GM19239 (cell line): ENCODE results near the gene SLC29A3.

ENCODE experiments used
- DNase-seq: peaks from one replicate; pipeline ENCODE4 v3.0.0; 2011; ENCODE audit warnings: low spot score; ENCODE audit not compliant: insufficient read length
- FAIRE-seq: peaks from 2 replicates; lab custom pipeline; 2011; peaks lifted over from hg19 to GRCh38; lab: Jason Lieb, UNC

The SLC29A3 gene

DNA sequence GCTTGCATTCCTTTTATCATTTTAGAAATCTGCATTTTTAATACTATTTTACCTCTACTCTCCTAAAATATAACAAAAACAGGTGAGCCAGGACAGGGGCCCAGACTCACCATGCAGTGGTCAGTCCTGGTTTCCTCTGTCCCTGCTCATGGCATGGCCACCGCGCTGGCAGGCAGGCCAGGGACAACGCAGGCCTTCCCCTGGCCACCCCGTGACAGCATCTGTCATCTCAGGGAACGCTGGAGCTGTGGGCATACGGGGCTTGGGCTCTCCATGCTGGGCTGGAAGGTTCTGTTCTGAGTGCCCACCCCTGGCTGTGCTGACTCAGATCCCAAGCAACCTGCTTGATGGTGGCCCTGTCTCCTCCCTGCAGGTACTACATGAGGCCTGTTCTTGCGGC, 42.5 kb downstream of the SLC29A3 start:
- FAIRE-seq (no peak), DNase-seq (no peak)

DNA sequence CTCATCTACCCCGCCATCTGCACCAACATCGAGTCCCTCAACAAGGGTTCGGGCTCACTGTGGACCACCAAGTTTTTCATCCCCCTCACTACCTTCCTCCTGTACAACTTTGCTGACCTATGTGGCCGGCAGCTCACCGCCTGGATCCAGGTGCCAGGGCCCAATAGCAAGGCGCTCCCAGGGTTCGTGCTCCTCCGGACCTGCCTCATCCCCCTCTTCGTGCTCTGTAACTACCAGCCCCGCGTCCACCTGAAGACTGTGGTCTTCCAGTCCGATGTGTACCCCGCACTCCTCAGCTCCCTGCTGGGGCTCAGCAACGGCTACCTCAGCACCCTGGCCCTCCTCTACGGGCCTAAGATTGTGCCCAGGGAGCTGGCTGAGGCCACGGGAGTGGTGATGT, 43.1 kb downstream of the SLC29A3 start:
- FAIRE-seq (no peak), DNase-seq (no peak)

DNA sequence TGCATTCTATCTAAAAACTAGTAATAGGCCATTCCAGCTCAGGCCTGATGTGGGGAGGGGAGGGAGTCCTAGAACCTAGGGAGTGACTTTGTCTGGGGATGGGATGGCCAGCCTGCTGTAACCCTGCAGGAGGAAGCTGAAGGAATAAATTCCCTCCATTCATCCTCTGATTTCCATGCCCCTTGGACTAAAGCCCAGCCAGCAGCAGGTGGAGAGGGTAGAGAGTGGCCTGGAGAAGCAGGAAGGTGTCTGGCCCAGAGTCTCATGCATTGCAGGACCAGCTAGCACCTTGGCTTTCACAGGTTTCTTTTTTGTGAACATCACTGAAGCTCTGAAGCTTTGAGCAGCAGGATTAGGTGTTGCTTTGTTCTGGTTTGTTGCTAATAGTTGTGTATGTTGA, 44.9 kb downstream of the SLC29A3 start:
- DNase-seq (no peak), FAIRE-seq (no peak)

DNA sequence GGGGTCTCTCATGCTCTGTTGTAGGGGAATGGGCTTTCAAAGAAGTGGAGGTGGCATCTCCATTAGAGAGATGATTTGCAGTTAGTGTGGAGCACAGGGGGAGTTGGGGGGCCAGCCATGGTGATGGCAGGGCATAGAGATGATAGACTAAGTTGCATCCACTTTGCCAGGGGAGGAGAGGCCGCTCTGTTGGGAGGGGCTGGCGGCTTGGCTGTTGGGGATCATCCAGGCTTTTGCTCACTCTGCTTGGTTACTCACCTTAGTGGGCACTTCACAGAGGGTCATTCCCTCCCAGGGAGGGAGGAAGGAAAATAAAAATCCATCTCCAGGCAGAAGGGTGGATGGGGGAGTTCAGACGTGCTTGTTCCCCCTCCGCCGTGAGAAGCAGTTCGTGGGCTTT, 46.3 kb downstream of the SLC29A3 start:
- FAIRE-seq (no peak), DNase-seq (no peak)

DNA sequence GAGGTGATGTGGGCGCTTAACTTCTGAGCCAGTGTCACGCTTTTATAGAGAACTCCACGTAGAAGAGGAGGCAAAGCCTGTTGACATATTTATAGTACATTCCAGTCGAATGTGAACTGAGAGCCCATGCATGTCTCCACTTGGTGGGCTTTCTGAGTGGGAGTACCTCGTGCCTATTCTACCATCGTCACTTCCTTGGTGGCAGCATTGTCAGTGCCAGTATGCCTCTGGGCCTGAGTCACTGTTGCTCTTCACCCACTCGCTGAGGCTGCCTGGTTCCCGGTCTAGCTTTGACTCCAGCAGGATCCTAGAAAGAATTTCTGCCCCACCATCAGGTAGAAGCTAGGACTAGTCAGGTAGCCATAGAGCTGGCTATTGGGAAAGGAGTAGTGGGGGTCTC, 47.6 kb downstream of the SLC29A3 start:
- no peak for DNase-seq
- no peak for FAIRE-seq

DNA sequence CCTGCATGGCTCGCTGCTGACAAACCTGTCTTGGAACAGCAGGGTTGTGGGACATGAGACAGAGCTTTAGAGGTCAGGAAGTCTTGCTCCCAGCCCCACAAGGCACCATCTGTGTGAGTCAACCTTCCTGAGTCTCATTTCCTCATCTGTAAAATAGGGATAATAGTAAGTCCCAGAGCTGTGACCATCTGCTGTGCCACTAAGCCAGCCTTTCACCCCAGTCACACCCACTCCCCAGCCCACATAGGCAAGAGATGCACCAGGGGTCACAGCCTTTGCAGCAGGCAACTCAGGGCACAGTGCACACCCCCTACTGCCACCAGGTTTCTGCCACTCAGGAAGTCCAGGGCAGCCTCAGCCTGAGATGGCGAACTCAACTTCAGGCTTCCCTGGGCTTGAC, 48.2 kb downstream of the SLC29A3 start:
- FAIRE-seq: no peak
- DNase-seq: no peak

DNA sequence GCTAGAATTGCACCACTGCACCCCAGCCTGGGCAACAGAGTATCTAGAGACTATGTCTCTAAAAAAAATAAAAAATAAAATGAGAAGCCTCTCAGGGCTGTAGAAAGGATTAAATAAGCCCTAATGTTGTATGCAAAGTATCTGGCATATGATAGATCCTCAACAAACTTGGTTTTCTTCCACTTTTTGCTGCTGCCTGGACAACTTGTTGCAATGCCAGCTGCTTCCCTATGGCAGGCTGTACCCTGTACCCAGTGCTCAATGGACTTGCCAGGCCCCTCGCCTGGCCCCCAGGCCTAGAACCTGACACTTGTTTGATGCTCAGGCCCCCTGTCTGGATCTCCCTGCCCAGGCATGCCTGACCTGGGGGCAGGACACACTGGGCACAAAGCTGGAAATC, 49.1 kb downstream of the SLC29A3 start:
- no peak for FAIRE-seq
- DNase-seq: no peak

DNA sequence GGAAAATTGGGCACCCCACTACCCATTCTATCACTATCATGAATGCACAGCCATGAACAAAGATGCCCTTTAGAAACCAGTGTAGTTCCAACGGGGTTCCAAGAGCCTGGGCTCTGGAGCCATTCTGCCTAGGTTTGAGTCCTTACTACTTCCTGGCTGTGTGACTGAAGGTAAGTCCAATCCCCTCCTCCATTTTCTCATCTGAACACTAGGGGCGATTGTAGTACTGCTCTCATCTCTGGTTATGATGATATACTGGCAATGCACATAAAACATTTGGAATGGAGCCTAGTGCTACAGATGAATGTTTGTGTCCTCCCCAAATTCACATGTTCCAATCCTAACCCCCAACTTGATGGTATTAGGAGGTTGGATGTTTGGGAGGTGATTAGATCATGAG, 49.6 kb downstream of the SLC29A3 start:
- FAIRE-seq (no peak), DNase-seq (no peak)

DNA sequence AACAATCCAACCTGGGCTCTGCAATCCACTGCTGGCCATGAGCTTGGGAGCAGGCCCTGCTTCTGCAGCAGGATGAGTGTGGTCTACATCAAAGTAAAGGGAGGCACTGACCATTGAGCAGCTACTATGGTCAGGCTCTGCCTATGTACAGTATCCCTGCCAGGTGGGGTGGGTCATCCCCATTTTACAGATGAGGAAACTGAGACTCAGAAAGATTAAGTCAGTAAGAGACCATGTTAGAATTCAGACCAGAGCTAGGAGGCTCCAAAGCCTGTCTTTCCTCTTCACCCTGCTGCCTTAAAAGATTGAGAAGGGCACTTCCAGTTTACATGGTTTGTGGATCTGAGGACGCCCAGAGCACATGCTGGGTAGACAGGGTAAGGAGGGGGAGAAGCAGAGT, 50.5 kb downstream of the SLC29A3 start:
- DNase-seq: no peak
- no peak for FAIRE-seq

DNA sequence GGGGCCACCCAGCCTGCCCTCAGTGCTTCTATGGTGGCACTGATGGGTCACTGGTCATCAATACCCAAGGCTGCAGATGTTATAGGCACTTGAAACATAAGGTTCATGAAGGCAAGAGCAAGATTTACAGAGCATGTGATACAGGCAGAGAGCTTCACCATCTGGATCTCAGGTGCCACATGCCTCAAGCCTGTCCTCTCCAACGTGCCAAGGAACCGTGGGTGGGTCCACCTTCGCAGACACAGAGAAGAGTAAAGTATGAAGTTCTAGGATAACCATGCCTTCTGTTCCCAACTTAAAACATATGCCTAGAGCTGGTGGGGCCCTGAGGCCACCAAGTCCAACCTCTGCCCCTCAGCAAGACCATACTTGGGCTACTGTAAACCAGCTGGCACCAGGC, 51.0 kb downstream of the SLC29A3 start:
- DNase-seq (no peak), FAIRE-seq (no peak)

DNA sequence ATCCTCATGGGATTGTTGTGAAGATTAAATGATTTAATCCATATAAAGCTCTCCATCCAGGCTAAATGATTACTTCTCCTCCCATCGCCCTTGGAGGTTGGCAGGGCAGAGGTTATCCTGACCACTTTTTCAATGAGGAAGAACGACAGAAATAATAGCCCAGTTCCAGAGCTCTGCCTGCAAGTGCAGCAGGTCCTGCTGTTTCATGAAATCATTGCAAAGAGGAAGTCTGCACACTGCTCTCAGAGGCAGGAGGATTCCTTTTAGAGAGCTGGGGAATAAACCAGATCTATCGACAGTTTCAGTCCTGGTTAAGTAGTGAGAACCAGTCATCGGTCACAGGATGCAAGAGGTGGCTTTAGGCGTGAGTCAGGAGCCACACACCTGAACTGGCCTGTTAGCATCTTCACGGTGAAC, 52.7 kb downstream of the SLC29A3 start:
- DNase-seq: no peak
- FAIRE-seq: peak; percentile 86

DNA sequence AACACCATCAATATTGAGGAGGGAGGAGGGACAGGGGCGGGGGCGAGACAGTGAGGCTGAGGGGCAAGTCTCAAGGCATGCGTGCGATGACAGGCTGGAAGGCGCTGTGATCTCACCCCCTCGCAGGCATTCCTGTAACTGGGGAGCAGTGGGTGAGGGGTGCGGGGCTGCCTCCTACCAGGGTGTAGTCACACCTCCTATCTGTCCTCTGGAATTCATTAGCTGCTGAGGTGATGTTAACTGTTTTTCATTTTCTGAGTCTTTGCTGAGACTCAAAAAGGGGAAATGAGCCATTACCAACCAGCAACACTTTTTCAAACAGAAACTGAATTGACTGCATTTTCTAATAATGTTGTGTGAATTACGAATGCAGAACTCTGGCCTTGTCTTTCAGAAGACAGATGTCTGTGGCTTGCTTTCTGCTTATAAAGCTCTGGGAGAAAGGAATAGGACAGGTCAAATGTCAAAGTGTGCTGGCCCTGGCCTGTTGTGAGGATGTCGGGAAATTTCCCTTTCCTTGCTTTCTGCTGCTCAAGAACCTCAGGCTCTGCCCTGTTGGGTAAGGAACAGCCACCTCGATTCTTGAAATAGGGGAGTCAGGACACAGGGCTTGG, 53.9 kb downstream of the SLC29A3 start:
- FAIRE-seq: peak; percentile 90
- no peak for DNase-seq

DNA sequence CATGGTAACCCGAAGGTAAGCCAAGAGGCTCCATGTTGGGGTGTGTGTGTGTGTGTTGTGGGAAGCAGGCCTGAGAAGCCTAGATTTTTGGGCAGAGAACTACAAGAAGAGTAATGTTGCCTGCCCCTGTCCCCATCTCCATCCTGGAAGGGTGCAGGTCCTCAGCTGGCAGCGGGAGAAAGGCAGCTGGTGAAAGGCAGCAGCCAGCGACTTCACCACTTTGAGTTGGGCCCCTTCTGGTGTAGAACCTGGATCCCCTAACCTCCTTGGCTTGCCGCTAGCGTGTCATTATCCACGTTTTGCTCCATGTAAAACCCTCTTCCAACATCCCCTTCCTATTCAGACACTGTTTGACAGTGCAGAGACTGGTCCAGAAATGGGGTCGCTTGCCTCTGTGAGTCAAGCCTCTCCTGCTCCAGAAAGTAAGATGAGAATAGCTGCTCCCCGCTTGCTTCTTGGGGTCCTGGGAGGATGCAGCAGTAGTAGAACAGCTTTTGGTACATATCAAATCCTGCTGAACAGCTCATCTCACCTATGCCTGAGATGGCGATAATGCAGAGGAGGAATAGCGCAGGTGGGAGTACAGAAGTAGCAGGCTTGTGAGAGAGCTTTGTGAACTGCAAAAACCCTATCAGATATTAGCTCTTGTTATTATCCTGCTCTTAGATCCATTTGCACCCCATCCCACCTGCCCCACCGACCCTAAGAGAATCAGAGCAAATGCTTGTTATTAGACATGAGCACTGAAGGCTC, 55.6 kb downstream of the SLC29A3 start:
- FAIRE-seq (no peak), DNase-seq (no peak)

DNA sequence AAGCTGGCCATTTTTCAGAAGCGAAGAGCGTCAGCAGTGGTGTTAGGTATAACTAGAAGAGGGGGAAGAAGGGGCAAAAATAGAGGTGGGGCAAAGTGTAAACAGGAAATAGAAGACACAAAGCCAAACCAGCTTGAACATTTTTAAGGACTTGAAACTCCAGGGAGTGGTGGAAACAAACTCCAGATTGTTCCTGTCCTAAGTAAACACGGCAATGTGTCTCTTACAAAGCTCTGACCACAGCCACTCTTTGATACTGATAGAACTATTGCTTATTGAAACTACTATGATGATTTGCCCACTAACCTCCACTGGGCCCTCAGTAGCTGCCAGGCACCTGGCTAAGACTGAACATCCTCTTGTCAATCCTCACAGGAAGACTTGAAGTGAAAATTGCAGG, 56.9 kb downstream of the SLC29A3 start:
- DNase-seq: no peak
- FAIRE-seq: no peak

DNA sequence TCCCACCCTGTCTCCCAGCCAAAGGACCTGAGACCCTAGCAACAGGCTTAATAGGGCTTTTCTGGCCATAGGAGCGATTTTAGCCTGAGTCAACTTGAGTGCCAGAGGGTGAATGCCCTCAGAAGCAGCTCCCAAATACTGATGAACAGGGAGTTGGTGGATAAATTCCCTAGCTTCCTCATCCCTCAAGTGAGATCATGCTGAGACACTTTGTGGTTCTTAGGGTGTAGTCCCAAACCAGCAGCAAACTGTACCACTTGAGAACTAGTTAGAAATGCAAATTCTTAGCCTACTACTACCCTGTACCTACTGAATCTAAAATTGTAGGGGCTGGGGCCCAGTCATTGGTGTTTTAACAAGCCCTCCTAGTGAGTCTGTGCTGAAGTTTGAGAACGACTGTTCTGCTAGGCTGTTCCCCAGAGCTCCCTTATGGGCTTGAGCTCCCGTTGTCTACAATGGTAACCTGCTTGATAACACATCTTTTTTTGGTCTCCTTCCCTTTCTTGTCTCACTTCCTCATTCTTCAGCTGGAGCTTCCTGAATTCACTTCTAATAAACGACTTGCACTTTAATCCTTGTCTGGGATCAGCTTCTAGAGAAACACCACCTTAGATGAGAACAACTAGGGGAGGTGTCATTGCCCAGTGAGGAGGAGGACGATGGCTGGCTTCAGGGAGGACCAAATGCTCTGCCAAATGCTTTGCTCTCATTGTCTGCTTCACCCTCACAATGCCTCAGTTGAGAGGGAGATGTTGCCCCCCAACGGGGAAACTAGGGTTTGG, 59.5 kb downstream of the SLC29A3 start:
- no peak for DNase-seq
- FAIRE-seq: peak; percentile 69

DNA sequence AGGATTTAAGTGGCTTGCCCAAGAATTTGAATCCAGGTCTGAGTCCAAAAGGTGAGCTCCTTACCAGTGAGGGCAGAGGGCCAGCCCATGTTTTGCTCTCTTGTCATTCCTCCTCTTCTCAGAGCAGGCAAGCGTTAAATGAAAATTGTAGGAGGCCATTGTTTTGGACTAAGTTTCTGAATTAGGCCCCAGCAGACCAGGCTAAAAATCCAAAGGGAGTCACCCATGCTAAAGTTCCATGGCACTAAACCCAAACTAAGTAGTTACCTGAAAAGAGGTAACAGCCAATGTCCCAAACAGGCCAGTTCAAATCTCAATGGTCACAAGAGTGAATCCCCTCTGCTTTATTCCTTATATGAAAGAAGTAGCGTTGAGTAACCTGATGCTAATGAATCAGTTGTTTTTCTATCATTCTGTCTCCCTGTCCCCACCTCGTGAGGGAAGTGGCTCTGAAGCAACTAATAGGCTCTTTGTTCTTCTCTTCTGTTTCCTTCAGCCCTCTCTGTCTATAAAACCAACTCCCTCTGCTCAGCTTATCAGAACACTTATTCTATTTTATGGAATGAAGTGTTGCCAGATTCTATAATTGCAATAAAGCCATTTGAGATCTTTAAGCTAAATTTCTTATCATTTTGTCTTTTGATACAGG, 60.2 kb downstream of the SLC29A3 start:
- DNase-seq (no peak), FAIRE-seq (no peak)

DNA sequence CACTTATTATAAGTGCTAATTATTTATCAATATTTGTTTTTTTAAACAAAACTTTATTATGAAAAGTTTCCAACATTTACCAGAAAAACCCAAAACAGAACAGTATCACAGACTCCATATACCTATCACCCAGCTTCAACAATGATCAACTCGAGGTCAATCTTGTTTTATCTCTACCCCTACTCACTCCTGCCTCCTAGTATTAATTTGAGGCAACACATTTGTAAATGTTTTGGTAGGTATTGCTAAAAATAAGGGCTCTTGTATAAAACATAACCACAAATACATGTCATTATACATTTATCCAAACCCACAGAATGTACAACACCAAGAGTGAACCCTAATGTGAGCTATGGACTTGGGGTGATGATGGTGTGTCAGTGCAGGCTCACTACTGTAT, 61.8 kb downstream of the SLC29A3 start:
- FAIRE-seq (no peak), DNase-seq (no peak)

DNA sequence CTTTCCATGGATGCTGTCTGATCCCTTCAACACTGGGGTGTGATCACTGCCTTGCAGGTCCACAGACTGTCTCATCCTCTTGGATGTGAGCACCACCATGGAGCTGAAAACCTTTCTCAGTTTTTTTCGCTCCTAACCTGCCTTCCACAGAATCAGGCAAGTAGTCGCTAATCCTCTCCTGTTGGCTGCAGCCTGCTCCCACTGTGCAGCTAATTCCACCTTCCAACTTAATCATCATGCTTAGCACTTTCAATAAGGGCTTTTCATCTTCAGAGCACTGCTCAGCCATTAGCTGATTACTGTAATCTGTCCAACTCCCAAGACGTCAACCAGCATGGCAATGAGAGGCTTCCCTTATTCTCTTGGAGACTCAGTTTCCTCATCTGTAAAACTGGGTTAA, 62.6 kb downstream of the SLC29A3 start:
- DNase-seq (no peak), FAIRE-seq (no peak)

DNA sequence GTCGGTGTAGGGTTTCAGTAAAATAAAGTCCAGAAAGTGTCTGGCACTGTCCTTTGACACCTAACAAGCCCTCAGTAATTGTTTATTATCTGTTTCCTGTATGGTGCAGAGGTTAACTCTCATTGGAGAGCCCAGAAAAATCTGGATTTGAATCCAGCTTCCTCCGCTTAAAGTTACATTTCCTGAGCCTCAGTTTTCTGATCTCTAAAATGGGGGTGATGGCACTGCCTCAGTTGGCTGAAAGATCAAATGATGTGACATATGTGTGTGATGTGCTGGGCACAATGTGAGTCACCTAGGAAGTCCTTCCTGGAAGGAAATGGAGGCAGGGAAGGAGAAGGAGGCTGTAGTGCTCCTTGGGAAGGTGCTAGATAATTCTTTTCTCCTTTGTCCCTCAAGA, 63.0 kb downstream of the SLC29A3 start:
- no peak for FAIRE-seq
- no peak for DNase-seq

DNA sequence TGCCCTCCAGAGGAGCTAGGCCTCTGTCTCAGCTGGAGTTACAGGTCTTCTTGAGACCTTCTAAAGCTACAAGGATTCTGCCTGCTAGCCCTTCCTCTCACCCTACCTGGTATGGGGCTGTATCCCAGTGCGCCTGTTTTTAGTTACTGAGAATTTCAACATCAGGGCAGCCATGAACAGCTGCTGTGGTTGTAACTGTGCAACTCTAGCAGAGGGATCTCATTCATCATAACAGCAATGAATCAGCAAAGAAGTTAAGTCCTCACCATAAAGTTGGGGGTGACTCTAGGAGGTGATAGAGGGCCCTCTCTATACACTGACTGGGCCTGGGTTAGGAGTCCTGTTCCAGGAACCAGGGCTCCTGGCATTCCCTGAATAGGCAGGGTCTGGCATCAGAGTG, 63.7 kb downstream of the SLC29A3 start:
- no peak for DNase-seq
- no peak for FAIRE-seq
